CD4-positive, alpha-beta memory T cell (primary cell): ENCODE data around the gene CEACAM5. TPM values are rescaled to one million over a fixed set of nuclear protein-coding genes. Genes with fewer than 3 reads are reported as not detected.

Experiments
- CTCF ChIA-PET: fragments of 350-600 bp; sonication (Branson Sonifier 250); formaldehyde crosslinking; loops from one replicate; lab custom pipeline; 2021; ENCODE audit warnings: inconsistent platforms; ENCODE audit not compliant: partially characterized antibody; lab: Charles Lee
- POLR2A ChIA-PET: fragments of 350-600 bp; sonication (Branson Sonifier 250); formaldehyde crosslinking; loops from one replicate; lab custom pipeline; 2021; ENCODE audit not compliant: partially characterized antibody; lab: Charles Lee
- DNase-seq, 5 donors: peaks; one replicate each; pipeline versions ENCODE4 v3.0.0 to v3.0.0-alpha.2; 2020 to 2022; ENCODE audit warnings: mixed read lengths in 1 of 5
- H3K27ac ChIP-seq: one replicate; pipeline ENCODE4 v1.7.0; 2013; ENCODE audit warnings: low read depth, low read length
- H3K27me3 ChIP-seq: 2 replicates; pipeline ENCODE4 v1.7.0; 2013; ENCODE audit warnings: mild to moderate bottlenecking, low read length, moderate library complexity; ENCODE audit not compliant: insufficient read depth
- H3K36me3 ChIP-seq: 2 replicates; pipeline ENCODE4 v1.7.0; 2013; ENCODE audit warnings: mild to moderate bottlenecking, low read length, moderate library complexity; ENCODE audit not compliant: insufficient read depth
- H3K4me1 ChIP-seq: 2 replicates; pipeline ENCODE4 v1.7.0; 2013; ENCODE audit warnings: mild to moderate bottlenecking, low read length, moderate library complexity; ENCODE audit not compliant: insufficient read depth
- H3K4me3 ChIP-seq, 2 donors: one replicate each; pipeline ENCODE4 v1.7.0; 2013; ENCODE audit warnings: low read length in 2 of 2, mild to moderate bottlenecking in 1 of 2
- H3K9me3 ChIP-seq, 2 donors: one replicate each; pipeline ENCODE4 v1.7.0; 2013; ENCODE audit warnings: low read length in 2 of 2, control low read depth in 1 of 2; ENCODE audit not compliant: control insufficient read depth in 1 of 2
- H3K27ac Mint-ChIP-seq, 7 donors: one replicate each; pipeline ENCODE4 v1.8.0; 2020 to 2021; ENCODE audit warnings: mixed read lengths in 7 of 7, mild to moderate bottlenecking in 6 of 7, inconsistent platforms in 3 of 7, moderate library complexity in 3 of 7
- H3K27me3 Mint-ChIP-seq, 2 donors: one replicate each; pipeline ENCODE4 v1.8.0; 2020 to 2021; ENCODE audit warnings: mixed read lengths in 2 of 2
- H3K36me3 Mint-ChIP-seq, 2 donors: one replicate each; pipeline ENCODE4 v1.8.0; 2020 to 2021; ENCODE audit warnings: mixed read lengths in 2 of 2, inconsistent platforms in 1 of 2, mild to moderate bottlenecking in 1 of 2
- H3K4me1 Mint-ChIP-seq, 4 donors: one replicate each; pipeline ENCODE4 v1.8.0; 2020 to 2021; ENCODE audit warnings: mixed read lengths in 4 of 4, mild to moderate bottlenecking in 1 of 4
- H3K4me3 Mint-ChIP-seq, 8 donors: one replicate each; pipeline ENCODE4 v1.8.0; 2020 to 2021; ENCODE audit warnings: mixed read lengths in 8 of 8, mild to moderate bottlenecking in 7 of 8, moderate library complexity in 6 of 8, inconsistent platforms in 3 of 8
- H3K9me3 Mint-ChIP-seq, 8 donors: one replicate each; pipeline ENCODE4 v1.8.0; 2020 to 2021; ENCODE audit warnings: mixed read lengths in 8 of 8, mild to moderate bottlenecking in 5 of 8, inconsistent platforms in 3 of 8, moderate library complexity in 1 of 8
- intact Hi-C: fragments of 100-400 bp; cut with micrococcal nuclease; formaldehyde crosslinking; loops from one replicate; pipeline ENCODE4 v1.15.1; 2023
- polyA plus RNA-seq, 2 donors: library from polyadenylated mRNA; unstranded; fragments of 300-500 nt; fragmentation: Illumina TruSeq; gene quantifications; one replicate each; pipeline ENCODE4 v1.2.3, GENCODE V29; 2021
- total RNA-seq, 2 experiments: library from RNA; stranded (reverse); gene quantifications; one replicate each; pipeline ENCODE4 v1.2.3, GENCODE V29; 2021

The CEACAM5 gene
- total and polyA plus RNA-seq, 4 experiments from 2014 or later = not detected

- no peaks in the 10 kb centered on the region for H3K9me3 ChIP-seq
- no peaks in the 10 kb centered on the region for H3K4me1 Mint-ChIP-seq
- peaks cover 0 to 2% (median 0%) of the 10 kb centered on the region in 8 donors for H3K9me3 Mint-ChIP-seq
- H3K36me3 ChIP-seq = no peaks in the 10 kb centered on the region
- no peak overlapping the region for H3K4me3 ChIP-seq
- H3K27ac Mint-ChIP-seq = no peak overlapping the region
- DNase-seq = no peak
- no peaks in the 10 kb centered on the region for H3K4me1 ChIP-seq
- CTCF ChIA-PET = interaction anchor here (3.0 kb wide), 1 partner anchor 8 kb away, joined by 9 read pairs; no protein-coding TSS in a partner anchor
- intact Hi-C loops = no loop called here
- no peak overlapping the region for H3K4me3 Mint-ChIP-seq
- POLR2A ChIA-PET = no interaction called here
- H3K27me3 Mint-ChIP-seq = peaks cover 23 to 31% of the 10 kb centered on the region in 2 donors
- no peak overlapping the region for H3K27ac ChIP-seq
- no peaks in the 10 kb centered on the region for H3K36me3 Mint-ChIP-seq
- no peaks in the 10 kb centered on the region for H3K27me3 ChIP-seq
Measured at GRCh38 chr19:41699968-41700323, 8.5 kb upstream of the CEACAM5 start.

DNA sequence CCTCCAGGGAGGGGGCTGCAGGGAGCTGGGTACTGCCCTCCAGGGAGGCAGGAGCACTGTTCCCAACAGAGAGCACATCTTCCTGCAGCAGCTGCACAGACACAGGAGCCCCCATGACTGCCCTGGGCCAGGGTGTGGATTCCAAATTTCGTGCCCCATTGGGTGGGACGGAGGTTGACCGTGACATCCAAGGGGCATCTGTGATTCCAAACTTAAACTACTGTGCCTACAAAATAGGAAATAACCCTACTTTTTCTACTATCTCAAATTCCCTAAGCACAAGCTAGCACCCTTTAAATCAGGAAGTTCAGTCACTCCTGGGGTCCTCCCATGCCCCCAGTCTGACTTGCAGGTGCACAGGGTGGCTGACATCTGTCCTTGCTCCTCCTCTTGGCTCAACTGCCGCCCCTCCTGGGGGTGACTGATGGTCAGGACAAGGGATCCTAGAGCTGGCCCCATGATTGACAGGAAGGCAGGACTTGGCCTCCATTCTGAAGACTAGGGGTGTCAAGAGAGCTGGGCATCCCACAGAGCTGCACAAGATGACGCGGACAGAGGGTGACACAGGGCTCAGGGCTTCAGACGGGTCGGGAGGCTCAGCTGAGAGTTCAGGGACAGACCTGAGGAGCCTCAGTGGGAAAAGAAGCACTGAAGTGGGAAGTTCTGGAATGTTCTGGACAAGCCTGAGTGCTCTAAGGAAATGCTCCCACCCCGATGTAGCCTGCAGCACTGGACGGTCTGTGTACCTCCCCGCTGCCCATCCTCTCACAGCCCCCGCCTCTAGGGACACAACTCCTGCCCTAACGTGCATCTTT lies 7.8 kb upstream of the CEACAM5 start:
- ChIA-PET POLR2A (no interaction called here), CTCF (interaction anchor here (1.3 to 3.0 kb wide), 2 partner anchors 9 to 53 kb away, joined by 6 to 9 read pairs; no protein-coding TSS in a partner anchor)
- Mint-ChIP-seq H3K36me3 (no peaks in the 10 kb centered on the region), H3K27me3 (peaks cover 27% of the 10 kb centered on the region in 2 donors), H3K9me3 (no peaks in the 10 kb centered on the region), H3K27ac (no peak overlapping the region), H3K4me1 (no peaks in the 10 kb centered on the region), H3K4me3 (no peak overlapping the region)
- no peaks in the 10 kb centered on the region for H3K9me3 ChIP-seq
- H3K36me3 ChIP-seq = no peaks in the 10 kb centered on the region
- intact Hi-C loops = no loop called here
- peaks cover under 1% of the 10 kb centered on the region for H3K27me3 ChIP-seq
- no peaks in the 10 kb centered on the region for H3K4me1 ChIP-seq
- DNase-seq = no peak
- H3K27ac ChIP-seq = no peak overlapping the region
- no peak overlapping the region for H3K4me3 ChIP-seq

DNA sequence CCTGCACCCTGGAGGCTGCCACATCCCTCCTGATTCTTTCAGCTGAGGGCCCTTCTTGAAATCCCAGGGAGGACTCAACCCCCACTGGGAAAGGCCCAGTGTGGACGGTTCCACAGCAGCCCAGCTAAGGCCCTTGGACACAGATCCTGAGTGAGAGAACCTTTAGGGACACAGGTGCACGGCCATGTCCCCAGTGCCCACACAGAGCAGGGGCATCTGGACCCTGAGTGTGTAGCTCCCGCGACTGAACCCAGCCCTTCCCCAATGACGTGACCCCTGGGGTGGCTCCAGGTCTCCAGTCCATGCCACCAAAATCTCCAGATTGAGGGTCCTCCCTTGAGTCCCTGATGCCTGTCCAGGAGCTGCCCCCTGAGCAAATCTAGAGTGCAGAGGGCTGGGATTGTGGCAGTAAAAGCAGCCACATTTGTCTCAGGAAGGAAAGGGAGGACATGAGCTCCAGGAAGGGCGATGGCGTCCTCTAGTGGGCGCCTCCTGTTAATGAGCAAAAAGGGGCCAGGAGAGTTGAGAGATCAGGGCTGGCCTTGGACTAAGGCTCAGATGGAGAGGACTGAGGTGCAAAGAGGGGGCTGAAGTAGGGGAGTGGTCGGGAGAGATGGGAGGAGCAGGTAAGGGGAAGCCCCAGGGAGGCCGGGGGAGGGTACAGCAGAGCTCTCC lies 6.9 kb upstream of the CEACAM5 start:
- Mint-ChIP-seq H3K4me1 (peaks cover 0 to 2% (median under 1%) of the 10 kb centered on the region in 4 donors), H3K9me3 (no peaks in the 10 kb centered on the region), H3K4me3 (no peak overlapping the region), H3K27ac (no peak overlapping the region), H3K36me3 (no peaks in the 10 kb centered on the region), H3K27me3 (peaks cover 26% of the 10 kb centered on the region in 2 donors)
- no peaks in the 10 kb centered on the region for H3K36me3 ChIP-seq
- DNase-seq = no peak
- no peak overlapping the region for H3K4me3 ChIP-seq
- H3K27me3 ChIP-seq = peaks cover 5% of the 10 kb centered on the region
- H3K27ac ChIP-seq = no peak overlapping the region
- intact Hi-C loops = no loop called here
- CTCF ChIA-PET = interaction anchor here (1.3 to 3.0 kb wide), 2 partner anchors 10 to 52 kb away, joined by 6 to 9 read pairs; no protein-coding TSS in a partner anchor
- POLR2A ChIA-PET = no interaction called here
- H3K9me3 ChIP-seq = no peaks in the 10 kb centered on the region
- no peaks in the 10 kb centered on the region for H3K4me1 ChIP-seq

DNA sequence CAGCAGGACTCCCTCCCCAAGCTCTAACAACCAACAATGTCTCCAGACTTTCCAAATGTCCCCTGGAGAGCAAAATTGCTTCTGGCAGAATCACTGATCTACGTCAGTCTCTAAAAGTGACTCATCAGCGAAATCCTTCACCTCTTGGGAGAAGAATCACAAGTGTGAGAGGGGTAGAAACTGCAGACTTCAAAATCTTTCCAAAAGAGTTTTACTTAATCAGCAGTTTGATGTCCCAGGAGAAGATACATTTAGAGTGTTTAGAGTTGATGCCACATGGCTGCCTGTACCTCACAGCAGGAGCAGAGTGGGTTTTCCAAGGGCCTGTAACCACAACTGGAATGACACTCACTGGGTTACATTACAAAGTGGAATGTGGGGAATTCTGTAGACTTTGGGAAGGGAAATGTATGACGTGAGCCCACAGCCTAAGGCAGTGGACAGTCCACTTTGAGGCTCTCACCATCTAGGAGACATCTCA lies 6.2 kb upstream of the CEACAM5 start:
- H3K27me3 Mint-ChIP-seq = peaks cover 26 to 32% of the 10 kb centered on the region in 2 donors
- Histone ChIP-seq H3K36me3 (no peaks in the 10 kb centered on the region), H3K27ac (no peak overlapping the region), H3K27me3 (peaks cover 5% of the 10 kb centered on the region), H3K4me3 (no peak overlapping the region), H3K9me3 (no peaks in the 10 kb centered on the region), H3K4me1 (no peaks in the 10 kb centered on the region)
- peaks cover 3 to 6% (median 6%) of the 10 kb centered on the region in 4 donors for H3K4me1 Mint-ChIP-seq
- ChIA-PET POLR2A (no interaction called here), CTCF (interaction anchor here (3.0 kb wide), 1 partner anchor 11 kb away, joined by 9 read pairs; no protein-coding TSS in a partner anchor)
- intact Hi-C loops = no loop called here
- no peaks in the 10 kb centered on the region for H3K9me3 Mint-ChIP-seq
- DNase-seq = no peak
- H3K36me3 Mint-ChIP-seq = no peaks in the 10 kb centered on the region
- no peak overlapping the region for H3K4me3 Mint-ChIP-seq
- no peak overlapping the region for H3K27ac Mint-ChIP-seq

- peaks cover 3 to 6% (median 6%) of the 10 kb centered on the region in 4 donors for H3K4me1 Mint-ChIP-seq
- H3K27ac Mint-ChIP-seq = no peak overlapping the region
- H3K27me3 ChIP-seq = peaks cover 5% of the 10 kb centered on the region
- H3K36me3 Mint-ChIP-seq = no peaks in the 10 kb centered on the region
- ChIA-PET CTCF (interaction anchor here (1.4 kb wide), 1 partner anchor 11 kb away, joined by 5 read pairs; no protein-coding TSS in a partner anchor), POLR2A (no interaction called here)
- H3K4me1 ChIP-seq = no peaks in the 10 kb centered on the region
- H3K27ac ChIP-seq = no peak overlapping the region
- H3K4me3 Mint-ChIP-seq = no peak overlapping the region
- H3K4me3 ChIP-seq = no peak overlapping the region
- H3K36me3 ChIP-seq = no peaks in the 10 kb centered on the region
- peaks cover 21 to 28% of the 10 kb centered on the region in 2 donors for H3K27me3 Mint-ChIP-seq
- DNase-seq = no peak
- no peaks in the 10 kb centered on the region for H3K9me3 ChIP-seq
- no peaks in the 10 kb centered on the region for H3K9me3 Mint-ChIP-seq
- intact Hi-C loops = no loop called here
Measured at GRCh38 chr19:41703602-41704293, 4.7 kb upstream of the CEACAM5 start.

- no peak overlapping the region for H3K27ac Mint-ChIP-seq
- no peaks in the 10 kb centered on the region for H3K9me3 ChIP-seq
- no peak overlapping the region for H3K4me3 Mint-ChIP-seq
- ChIA-PET POLR2A (no interaction called here), CTCF (interaction anchor here (1.0 to 2.5 kb wide), 4 partner anchors 8 to 64 kb away, joined by 4 to 8 read pairs (median 6); no protein-coding TSS in a partner anchor)
- H3K36me3 Mint-ChIP-seq = no peaks in the 10 kb centered on the region
- peaks cover 5% of the 10 kb centered on the region for H3K27me3 ChIP-seq
- no peak overlapping the region for H3K4me3 ChIP-seq
- peaks cover 19 to 28% of the 10 kb centered on the region in 2 donors for H3K27me3 Mint-ChIP-seq
- H3K36me3 ChIP-seq = no peaks in the 10 kb centered on the region
- intact Hi-C loops = no loop called here
- no peaks in the 10 kb centered on the region for H3K4me1 ChIP-seq
- H3K4me1 Mint-ChIP-seq = peaks cover 3 to 6% (median 6%) of the 10 kb centered on the region in 4 donors
- DNase-seq = peak in 3 of 5 donors; percentile 9 to 26 (median 11)
- no peak overlapping the region for H3K27ac ChIP-seq
- H3K9me3 Mint-ChIP-seq = peaks cover 0 to 2% (median 0%) of the 10 kb centered on the region in 8 donors
Measured at GRCh38 chr19:41705393-41706174, 2.8 kb upstream of the CEACAM5 start.
